Neural cell (in vitro differentiated cells): ENCODE data around the gene GAGE1.

Source experiments
- CTCF ChIP-seq: fragments of 450-650 bp; IDR thresholded peaks from 2 replicates; pipeline ENCODE4 v1.5.1; 2014; ENCODE audit warnings: antibody characterized with exemption, mild to moderate bottlenecking, moderate library complexity; ENCODE audit not compliant: poor library complexity, severe bottlenecking
- EP300 ChIP-seq: fragments of 450-650 bp; conservative IDR thresholded peaks from 2 replicates; pipeline ENCODE4 v1.6.1; 2014; ENCODE audit warnings: antibody characterized with exemption, mild to moderate bottlenecking, moderate library complexity; ENCODE audit not compliant: poor library complexity, severe bottlenecking
- EZH2 ChIP-seq: fragments of 200-600, 300-800 bp; shearing (Covaris generic), sonication (generic); IDR thresholded peaks from 2 replicates; pipeline ENCODE4 v1.6.1; 2014; ENCODE audit warnings: antibody characterized with exemption, low read length, borderline replicate concordance, mild to moderate bottlenecking; ENCODE audit not compliant: insufficient read depth, poor library complexity, severe bottlenecking
- MXI1 ChIP-seq: fragments of 450-650 bp; conservative IDR thresholded peaks from 2 replicates; pipeline ENCODE4 v1.6.1; 2014; ENCODE audit warnings: antibody characterized with exemption, mild to moderate bottlenecking; ENCODE audit not compliant: poor library complexity, severe bottlenecking
- POLR2AphosphoS5 ChIP-seq: IDR thresholded peaks from 2 replicates; pipeline ENCODE4 v1.6.1; 2012
- RAD21 ChIP-seq: fragments of 450-650 bp; conservative IDR thresholded peaks from 2 replicates; pipeline ENCODE4 v1.6.1; 2014; ENCODE audit warnings: antibody characterized with exemption, mild to moderate bottlenecking, moderate library complexity
- REST ChIP-seq: IDR thresholded peaks from 2 replicates; pipeline ENCODE4 v1.6.1; 2012; ENCODE audit warnings: borderline replicate concordance
- SMC3 ChIP-seq: fragments of 450-650 bp; conservative IDR thresholded peaks from 2 replicates; pipeline ENCODE4 v1.6.1; 2014; ENCODE audit warnings: antibody characterized with exemption, mild to moderate bottlenecking, moderate library complexity; ENCODE audit not compliant: poor library complexity
- TAF1 ChIP-seq: IDR thresholded peaks from 2 replicates; pipeline ENCODE4 v1.6.1; 2012; ENCODE audit warnings: low read depth

GRCh38 chrX:49627086-49627777 lies 28.4 kb downstream of the GAGE1 start:
- TF ChIP-seq CTCF: no peak
- TF ChIP-seq TAF1: no peak
- TF ChIP-seq SMC3: no peak
- TF ChIP-seq MXI1: no peak
- TF ChIP-seq EZH2: no peak
- no peak for TF ChIP-seq REST
- no peak for TF ChIP-seq RAD21
- no peak for TF ChIP-seq POLR2AphosphoS5
- TF ChIP-seq EP300: no peak
